Neural crest cell (in vitro differentiated cells): Measurements from ENCODE around the gene PUSL1. TPM values are rescaled to one million over a fixed set of nuclear protein-coding genes. Genes with fewer than 3 reads are reported as not detected.

Source experiments
- DNase-seq: peaks from one replicate; pipeline ENCODE4 v3.0.0; 2021; ENCODE audit warnings: low read depth, mixed read lengths, low spot score
- H3K27ac Mint-ChIP-seq: one replicate; pipeline ENCODE4 v1.8.0; 2021; ENCODE audit warnings: mild to moderate bottlenecking, mixed read lengths; ENCODE audit not compliant: unreplicated experiment
- H3K27me3 Mint-ChIP-seq: 2 replicates; pipeline ENCODE4 v1.8.0; 2021; ENCODE audit warnings: low read depth, mild to moderate bottlenecking, mixed read lengths
- H3K36me3 Mint-ChIP-seq: 2 replicates; pipeline ENCODE4 v1.8.0; 2021; ENCODE audit warnings: low read depth, mild to moderate bottlenecking, mixed read lengths
- H3K4me1 Mint-ChIP-seq: 2 replicates; pipeline ENCODE4 v1.8.0; 2021; ENCODE audit warnings: mixed read lengths
- H3K4me3 Mint-ChIP-seq: one replicate; pipeline ENCODE4 v1.8.0; 2021; ENCODE audit warnings: mild to moderate bottlenecking, mixed read lengths
- H3K9me3 Mint-ChIP-seq: 2 replicates; pipeline ENCODE4 v1.8.0; 2021; ENCODE audit warnings: mixed read lengths
- total RNA-seq: library from RNA; stranded (reverse); gene quantifications from 2 replicates; pipeline ENCODE4 v1.2.1, GENCODE V29; 2021
- TF ChIP-seq, protein P1 (sequence below): fragments of 200-600 bp; sonication (generic); conservative IDR thresholded peaks from 2 replicates; pipeline ENCODE4 v1.5.0; 2021; ENCODE audit warnings: antibody characterized with exemption, mild to moderate bottlenecking

The PUSL1 gene
- total RNA-seq, 1 donor from 2014 or later = 27.9 TPM

DNA sequence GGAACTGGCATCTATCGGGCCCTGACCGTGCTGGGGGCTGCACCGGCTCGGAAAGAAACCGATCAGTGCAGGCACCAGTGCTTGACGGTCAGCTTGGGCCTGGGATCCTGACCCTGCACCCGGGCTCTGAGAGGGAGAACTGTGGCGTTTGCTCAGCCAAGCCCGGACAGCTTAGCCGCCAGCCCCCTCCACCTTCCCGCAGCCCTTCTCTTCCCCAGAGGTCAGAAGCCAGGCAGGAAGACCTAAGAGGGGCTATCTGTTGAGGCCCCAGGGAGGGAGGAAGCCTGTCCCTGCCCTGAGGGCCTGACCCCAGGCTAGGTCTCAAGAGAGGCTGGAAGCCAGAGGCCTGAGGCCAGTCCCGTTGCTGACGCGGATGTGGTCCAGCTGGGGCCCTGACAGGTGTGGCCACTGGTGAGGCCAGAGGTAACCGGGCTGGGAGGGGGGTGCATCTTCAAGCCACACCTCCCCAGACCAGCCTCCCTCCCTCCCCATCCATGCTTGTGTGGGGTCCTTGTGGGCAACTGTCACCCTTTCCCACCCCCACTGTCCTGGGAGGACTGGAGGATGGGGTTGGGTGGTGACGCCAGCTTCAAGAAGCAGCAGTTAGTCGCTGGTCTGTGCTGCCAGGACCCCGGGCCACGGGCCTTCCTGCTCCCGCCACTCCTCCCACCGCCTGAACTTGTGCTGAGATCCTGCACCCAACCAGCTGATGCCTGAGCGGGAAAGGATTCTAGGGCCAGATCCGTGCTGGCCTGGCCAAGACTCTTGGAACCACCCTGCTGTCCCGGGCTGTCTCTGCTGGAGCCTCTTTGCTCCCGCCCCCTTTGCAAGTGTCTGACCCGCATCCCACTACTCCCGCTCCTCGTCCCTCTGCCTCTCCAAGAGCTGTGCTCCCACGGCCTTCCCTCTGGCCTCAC is 43.4 kb downstream of the PUSL1 start:
- Mint-ChIP-seq H3K9me3 (no peaks in the 10 kb centered on the region), H3K36me3 (no peaks in the 10 kb centered on the region), H3K4me1 (peaks cover 18% of the 10 kb centered on the region), H3K27me3 (peaks cover 30% of the 10 kb centered on the region), H3K4me3 (peak overlapping the region; percentile 86), H3K27ac (no peak overlapping the region)
- TF ChIP-seq, protein P1, sequence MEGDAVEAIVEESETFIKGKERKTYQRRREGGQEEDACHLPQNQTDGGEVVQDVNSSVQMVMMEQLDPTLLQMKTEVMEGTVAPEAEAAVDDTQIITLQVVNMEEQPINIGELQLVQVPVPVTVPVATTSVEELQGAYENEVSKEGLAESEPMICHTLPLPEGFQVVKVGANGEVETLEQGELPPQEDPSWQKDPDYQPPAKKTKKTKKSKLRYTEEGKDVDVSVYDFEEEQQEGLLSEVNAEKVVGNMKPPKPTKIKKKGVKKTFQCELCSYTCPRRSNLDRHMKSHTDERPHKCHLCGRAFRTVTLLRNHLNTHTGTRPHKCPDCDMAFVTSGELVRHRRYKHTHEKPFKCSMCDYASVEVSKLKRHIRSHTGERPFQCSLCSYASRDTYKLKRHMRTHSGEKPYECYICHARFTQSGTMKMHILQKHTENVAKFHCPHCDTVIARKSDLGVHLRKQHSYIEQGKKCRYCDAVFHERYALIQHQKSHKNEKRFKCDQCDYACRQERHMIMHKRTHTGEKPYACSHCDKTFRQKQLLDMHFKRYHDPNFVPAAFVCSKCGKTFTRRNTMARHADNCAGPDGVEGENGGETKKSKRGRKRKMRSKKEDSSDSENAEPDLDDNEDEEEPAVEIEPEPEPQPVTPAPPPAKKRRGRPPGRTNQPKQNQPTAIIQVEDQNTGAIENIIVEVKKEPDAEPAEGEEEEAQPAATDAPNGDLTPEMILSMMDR = no peak
- DNase-seq = no peak

GRCh38 chr1:1352786-1353388 is 44.5 kb downstream of the PUSL1 start:
- H3K36me3 Mint-ChIP-seq = no peaks in the 10 kb centered on the region
- H3K9me3 Mint-ChIP-seq = no peaks in the 10 kb centered on the region
- TF ChIP-seq, protein P1 = no peak
- no peak overlapping the region for H3K27ac Mint-ChIP-seq
- H3K4me3 Mint-ChIP-seq = peak overlapping the region; percentile 86
- peaks cover 17% of the 10 kb centered on the region for H3K4me1 Mint-ChIP-seq
- H3K27me3 Mint-ChIP-seq = peaks cover 38% of the 10 kb centered on the region
- DNase-seq = no peak

DNA sequence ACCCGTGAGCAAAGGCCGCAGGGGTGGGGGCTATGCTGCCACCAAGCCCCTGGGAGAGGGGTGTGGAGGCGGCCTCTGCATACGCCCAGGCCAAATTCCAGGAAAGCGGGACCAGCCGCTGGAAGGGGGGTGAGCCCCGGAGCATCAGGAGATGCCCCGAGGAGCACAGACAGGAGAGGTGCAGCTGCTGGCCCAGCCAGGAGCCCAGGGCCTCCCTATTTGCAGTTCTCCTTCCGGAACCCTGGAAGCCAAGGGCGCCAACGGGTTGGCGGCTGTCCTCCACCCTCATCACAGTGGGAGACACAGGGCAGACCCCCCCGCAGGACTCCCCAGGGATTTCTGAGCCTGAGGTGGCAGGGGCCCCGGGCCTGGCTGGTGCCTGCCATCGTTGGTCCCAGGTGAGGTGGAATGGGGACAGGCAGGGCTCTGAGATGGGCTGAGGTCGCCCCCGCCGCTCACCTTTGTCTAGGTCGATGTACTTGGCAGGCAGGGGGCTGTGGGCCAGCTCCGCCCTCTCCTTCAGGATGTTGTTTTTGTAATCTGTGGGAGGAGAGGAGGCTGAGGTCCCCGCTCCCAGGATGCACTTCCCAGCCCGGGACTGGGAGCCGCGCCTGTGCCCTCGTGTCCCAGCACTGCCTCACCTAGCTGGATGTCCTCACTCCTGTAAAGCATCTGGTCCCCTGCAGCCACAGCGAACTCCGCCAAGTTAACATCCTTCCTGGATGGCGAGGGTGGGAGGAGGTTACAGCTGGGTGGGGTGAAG is 45.2 kb downstream of the PUSL1 start:
- peaks cover 39% of the 10 kb centered on the region for H3K27me3 Mint-ChIP-seq
- peaks cover 21% of the 10 kb centered on the region for H3K4me1 Mint-ChIP-seq
- H3K9me3 Mint-ChIP-seq = no peaks in the 10 kb centered on the region
- TF ChIP-seq, protein P1 = no peak
- no peak for DNase-seq
- H3K36me3 Mint-ChIP-seq = no peaks in the 10 kb centered on the region
- H3K4me3 Mint-ChIP-seq = peak overlapping the region; percentile 86
- H3K27ac Mint-ChIP-seq = no peak overlapping the region

- Mint-ChIP-seq H3K4me3 (peak overlapping the region; percentile 66), H3K9me3 (no peaks in the 10 kb centered on the region), H3K4me1 (peaks cover 27% of the 10 kb centered on the region), H3K27me3 (peaks cover 42% of the 10 kb centered on the region), H3K36me3 (no peaks in the 10 kb centered on the region), H3K27ac (no peak overlapping the region)
- DNase-seq = no peak
- TF ChIP-seq, protein P1 = no peak
These were observed 46.2 kb downstream of the PUSL1 start for GRCh38 chr1:1354271-1355247.

- Mint-ChIP-seq H3K27me3 (peaks cover 42% of the 10 kb centered on the region), H3K27ac (no peak overlapping the region), H3K36me3 (no peaks in the 10 kb centered on the region), H3K4me1 (peaks cover 30% of the 10 kb centered on the region), H3K9me3 (no peaks in the 10 kb centered on the region), H3K4me3 (no peak overlapping the region)
- DNase-seq = no peak
- TF ChIP-seq, protein P1 = no peak
These were observed 47.0 kb downstream of the PUSL1 start for GRCh38 chr1:1355416-1355815.
